A549 (cell line): ENCODE measurements around the gene GRIK4. TPM values are rescaled to one million over a fixed set of nuclear protein-coding genes. Genes with fewer than 3 reads are reported as not detected.

Source experiments
- ATAC-seq, 2 experiments: fragments of 200-7000 bp in 1 of 2; fragments of >200 bp in 1 of 2; cut with Nextera tagmentation in 1 of 2; cut with Tn5 transposase in 1 of 2; 3 replicates each; pipeline versions ENCODE4 v1.8.0 to v1.9.1; 2018 to 2020; ENCODE audit warnings: mild to moderate bottlenecking in 1 of 2, moderate library complexity in 1 of 2
- CTCF ChIA-PET: fragments of 300-600 bp; sonication (Branson Sonifier 250); formaldehyde crosslinking; extraction: SDS; loops from one replicate; lab custom pipeline; 2021; ENCODE audit warnings: antibody characterized with exemption, inconsistent platforms; lab: Yijun Ruan, JAX
- POLR2A ChIA-PET: fragments of 350-600 bp; formaldehyde crosslinking; extraction: SDS; loops from one replicate; lab custom pipeline; 2021; ENCODE audit warnings: antibody characterized with exemption, inconsistent platforms; lab: Yijun Ruan, JAX
- DNase-seq, 2 experiments: peaks; one replicate each; pipeline versions ENCODE4 v3.0.0 to v3.0.0-alpha.2; 2011 to 2016; ENCODE audit warnings: low read depth in 1 of 2, low spot score in 1 of 2
- FAIRE-seq: peaks from 2 replicates; lab custom pipeline; 2011; peaks lifted over from hg19 to GRCh38; lab: Jason Lieb, UNC
- H3K27ac ChIP-seq, 2 experiments: fragments of >200 bp; sonication (Bioruptor Twin); formaldehyde crosslinking; 3 replicates each; pipeline ENCODE4 v1.5.1; 2016 to 2017
- H3K4me1 ChIP-seq: fragments of >200 bp; sonication (Bioruptor Twin); formaldehyde crosslinking; 3 replicates; pipeline ENCODE4 v1.6.1; 2016
- H3K4me2 ChIP-seq: fragments of >200 bp; sonication (Bioruptor Twin); formaldehyde crosslinking; 3 replicates; pipeline ENCODE4 v1.6.1; 2016
- H3K4me3 ChIP-seq: fragments of >200 bp; sonication (Bioruptor Twin); formaldehyde crosslinking; 3 replicates; pipeline ENCODE4 v1.5.1; 2016
- H3K9me3 ChIP-seq: fragments of >200 bp; sonication (Bioruptor Twin); formaldehyde crosslinking; 3 replicates; pipeline ENCODE4 v1.6.1; 2016
- BHLHE40 ChIP-seq: IDR thresholded peaks from 2 replicates; pipeline ENCODE4 v1.6.1; 2012; ENCODE audit warnings: low read depth, low read length, inconsistent platforms
- CBX2 ChIP-seq: fragments of 200-600 bp; sonication (generic); IDR thresholded peaks from 2 replicates; pipeline ENCODE4 v1.6.1; 2016; ENCODE audit warnings: low read depth, mild to moderate bottlenecking, borderline replicate concordance
- CBX8 ChIP-seq: fragments of 200-600 bp; sonication (generic); IDR thresholded peaks from 2 replicates; pipeline ENCODE4 v1.6.1; 2016
- CEBPB ChIP-seq, 2 experiments: fragments of >200 bp in 1 of 2; sonication (Bioruptor Twin) in 1 of 2; formaldehyde crosslinking in 1 of 2; IDR thresholded peaks; 2 replicates each; pipeline ENCODE4 v1.6.1; 2012 to 2016
- CHD2 ChIP-seq: fragments of 150-350 bp; IDR thresholded peaks from 2 replicates; pipeline ENCODE4 v1.6.1; 2014; ENCODE audit warnings: low read length; ENCODE audit not compliant: partially characterized antibody
- EHMT2 ChIP-seq: fragments of 200-600 bp; sonication (generic); IDR thresholded peaks from 2 replicates; pipeline ENCODE4 v1.6.1; 2016; ENCODE audit warnings: antibody characterized with exemption, low read depth, mild to moderate bottlenecking, moderate library complexity
- ESRRA ChIP-seq: fragments of 150-350 bp; IDR thresholded peaks from 2 replicates; pipeline ENCODE4 v1.6.1; 2014; ENCODE audit warnings: mild to moderate bottlenecking, low read length, borderline replicate concordance
- FOSB ChIP-seq: fragments of 250-450 bp; sonication (Bioruptor Pico); IDR thresholded peaks from 2 replicates; pipeline ENCODE4 v1.5.0; 2020; ENCODE audit warnings: mild to moderate bottlenecking, moderate library complexity
- FOSL2 ChIP-seq, 2 experiments: fragments of 450-650 bp in 1 of 2; fragments of >200 bp in 1 of 2; sonication (Bioruptor Twin) in 1 of 2; formaldehyde crosslinking; IDR thresholded peaks; 2 replicates each; pipeline versions ENCODE4 v1.5.0 to v1.6.1; 2016 to 2020; ENCODE audit warnings: mild to moderate bottlenecking in 1 of 2, moderate library complexity in 1 of 2
- GATA3 ChIP-seq: IDR thresholded peaks from 2 replicates; pipeline ENCODE4 v1.6.1; 2012; ENCODE audit warnings: borderline replicate concordance
- JUN ChIP-seq, 2 experiments: fragments of >200 bp; sonication (Bioruptor Twin); formaldehyde crosslinking; IDR thresholded peaks; 2 replicates in 1 of 2; 3 replicates in 1 of 2; pipeline ENCODE4 v1.6.1; 2016 to 2017
- KDM1A ChIP-seq: fragments of 200-600 bp; sonication (generic); IDR thresholded peaks from 2 replicates; pipeline ENCODE4 v1.6.1; 2016; ENCODE audit warnings: low read depth, mild to moderate bottlenecking
- NR3C1 ChIP-seq: fragments of >200 bp; sonication (Bioruptor Twin); formaldehyde crosslinking; IDR thresholded peaks from 3 replicates; pipeline ENCODE4 v1.6.1; 2017
- RAD21 ChIP-seq, 2 experiments: fragments of >200 bp in 1 of 2; sonication (Bioruptor Twin) in 1 of 2; formaldehyde crosslinking in 1 of 2; IDR thresholded peaks in 1 of 2; conservative IDR thresholded peaks in 1 of 2; 2 replicates in 1 of 2; 3 replicates in 1 of 2; pipeline ENCODE4 v1.6.1; 2012 to 2018; ENCODE audit warnings: inconsistent platforms in 1 of 2
- RCOR1 ChIP-seq: fragments of 150-350 bp; IDR thresholded peaks from 2 replicates; pipeline ENCODE4 v1.6.1; 2014; ENCODE audit warnings: antibody characterized with exemption, low read length, low read depth
- RFX5 ChIP-seq: fragments of 450-650 bp; IDR thresholded peaks from 2 replicates; pipeline ENCODE4 v1.7.1; 2014; ENCODE audit warnings: antibody characterized with exemption, mild to moderate bottlenecking, moderate library complexity
- RNF2 ChIP-seq: fragments of 200-600 bp; sonication (generic); IDR thresholded peaks from 2 replicates; pipeline ENCODE4 v1.6.1; 2016; ENCODE audit warnings: low read depth, mild to moderate bottlenecking, antibody characterized with exemption, moderate library complexity, borderline replicate concordance
- SMC3 ChIP-seq: fragments of >200 bp; sonication (Bioruptor Twin); formaldehyde crosslinking; IDR thresholded peaks from 3 replicates; pipeline ENCODE4 v1.6.1; 2018; ENCODE audit warnings: inconsistent platforms
- TP53 ChIP-seq: fragments of 250-450 bp; sonication (Bioruptor Pico); IDR thresholded peaks from 2 replicates; pipeline ENCODE4 v1.5.0; 2021; ENCODE audit warnings: mild to moderate bottlenecking, moderate library complexity
- ZFP36 ChIP-seq: fragments of 450-650 bp; IDR thresholded peaks from 2 replicates; pipeline ENCODE4 v1.6.1; 2014; ENCODE audit warnings: borderline replicate concordance; ENCODE audit not compliant: partially characterized antibody
- ZNF302 ChIP-seq: fragments of 250-450 bp; sonication (Bioruptor Pico); IDR thresholded peaks from 2 replicates; pipeline ENCODE4 v1.9.0; 2021; ENCODE audit warnings: inconsistent platforms, mild to moderate bottlenecking, moderate library complexity
- ZSCAN20 ChIP-seq: fragments of 250-450 bp; sonication (Bioruptor Pico); IDR thresholded peaks from 2 replicates; pipeline ENCODE4 v1.8.0; 2022; ENCODE audit warnings: mild to moderate bottlenecking, moderate library complexity
- WGBS: methylation state at CpG from one replicate; pipeline ENCODE4 v1.1.6; 2017; ENCODE audit errors: missing lambda C conversion rate; 5-methylcytosine and 5-hydroxymethylcytosine counted together
- polyA plus RNA-seq, 4 experiments: library from polyadenylated mRNA; depleted of rRNA in 3 of 4; stranded (reverse); fragments of >200 nt; fragmentation: RNase III in 1 of 4; extraction: RNeasy Plus Mini Kit Qiagen cat#74134 plus additional on column Dnase treatment in 1 of 4; gene quantifications; 2 replicates in 3 of 4; 3 replicates in 1 of 4; pipeline ENCODE4 v1.2.3, GENCODE V29; 2011 to 2017
- TF ChIP-seq, protein P1 (sequence below): IDR thresholded peaks from 2 replicates; pipeline ENCODE4 v1.6.1; 2012
- TF ChIP-seq, protein P2 (sequence below): IDR thresholded peaks from 2 replicates; pipeline ENCODE4 v1.6.1; 2012; ENCODE audit warnings: low read depth, borderline replicate concordance
- TF ChIP-seq, protein P3 (sequence below): fragments of 450-650 bp; IDR thresholded peaks from 2 replicates; pipeline ENCODE4 v1.6.1; 2014; ENCODE audit warnings: antibody characterized with exemption
- TF ChIP-seq, protein P4 (sequence below): fragments of 200-600 bp; sonication (generic); IDR thresholded peaks from 2 replicates; pipeline ENCODE4 v1.6.1; 2016; ENCODE audit warnings: antibody characterized with exemption, mild to moderate bottlenecking, moderate library complexity

GRIK4 gene
- polyA plus RNA-seq, 2 of the 4 experiments (the other 2 are of a cell fraction): 0.01 TPM; not detected in 1

DNA sequence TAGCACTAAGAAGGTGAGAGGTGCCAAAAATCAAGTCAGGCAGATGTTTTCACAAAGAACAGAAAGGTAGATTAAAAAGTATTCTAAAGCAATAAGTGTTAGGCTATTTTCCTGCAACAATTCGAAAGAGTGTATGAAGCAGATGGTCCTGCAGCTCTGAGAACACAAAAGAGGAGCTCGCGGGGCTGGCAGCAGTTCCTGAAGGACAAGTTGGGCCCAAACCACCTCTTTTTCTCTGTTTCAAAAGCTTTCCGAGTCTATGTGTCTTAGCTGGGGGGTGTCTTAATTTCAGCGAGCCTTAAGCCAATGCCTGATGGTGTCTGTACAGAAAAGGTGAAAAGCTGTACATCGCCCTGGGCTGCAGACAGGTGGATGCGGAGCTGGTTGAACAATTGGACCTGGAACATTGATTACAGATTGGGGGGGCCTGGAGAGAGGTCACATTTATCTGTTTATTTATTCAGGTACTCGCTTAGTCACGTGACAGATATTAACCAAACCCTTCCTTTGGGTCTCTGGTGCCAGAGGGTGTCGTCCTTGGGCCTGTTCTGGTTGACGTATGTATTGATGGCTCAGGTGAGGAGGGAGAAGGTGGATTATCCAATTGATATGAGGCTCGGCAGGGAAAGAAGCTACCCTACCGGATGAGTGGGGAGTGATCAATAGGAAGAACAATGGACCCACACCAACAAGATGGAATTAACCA is 24.7 kb downstream of the GRIK4 start (continued):
- TF ChIP-seq RNF2: no peak

DNA sequence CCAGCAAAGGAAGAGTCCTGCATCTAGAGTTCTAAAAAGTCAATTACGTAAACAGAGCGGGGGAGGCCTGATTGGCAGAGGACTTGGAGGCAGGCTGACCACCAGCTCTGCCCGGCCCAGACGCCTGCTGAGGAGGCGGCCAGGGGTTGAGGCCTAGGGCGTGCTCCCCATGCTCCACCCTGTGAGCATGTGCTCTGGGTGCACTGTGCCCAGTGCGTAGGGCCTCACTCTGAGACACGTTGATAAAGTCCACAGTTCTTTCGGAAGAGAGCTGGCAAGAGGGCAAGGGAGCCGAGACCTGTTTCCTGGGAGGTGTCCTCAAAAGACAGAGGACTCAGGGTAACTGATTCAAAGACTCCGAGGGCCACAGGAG is 25.2 kb downstream of the GRIK4 start:
- no peak for DNase-seq
- Histone ChIP-seq H3K4me3 (no peak overlapping the region), H3K4me1 (peaks cover 4% of the 10 kb centered on the region; the same call in 1 of the 3 replicates), H3K9me3 (peaks cover 4% of the 10 kb centered on the region), H3K4me2 (no peak overlapping the region), H3K27ac (no peak overlapping the region)
- POLR2A ChIA-PET: no interaction called here
- 78% methylated on average over 8 of the region's 11 CpGs for WGBS
- ATAC-seq: no peak
- TF ChIP-seq FOSB (CRISPR knock-in tag): no peak
- TF ChIP-seq NR3C1: no peak
- no peak for TF ChIP-seq CBX2
- TF ChIP-seq, protein P1, sequence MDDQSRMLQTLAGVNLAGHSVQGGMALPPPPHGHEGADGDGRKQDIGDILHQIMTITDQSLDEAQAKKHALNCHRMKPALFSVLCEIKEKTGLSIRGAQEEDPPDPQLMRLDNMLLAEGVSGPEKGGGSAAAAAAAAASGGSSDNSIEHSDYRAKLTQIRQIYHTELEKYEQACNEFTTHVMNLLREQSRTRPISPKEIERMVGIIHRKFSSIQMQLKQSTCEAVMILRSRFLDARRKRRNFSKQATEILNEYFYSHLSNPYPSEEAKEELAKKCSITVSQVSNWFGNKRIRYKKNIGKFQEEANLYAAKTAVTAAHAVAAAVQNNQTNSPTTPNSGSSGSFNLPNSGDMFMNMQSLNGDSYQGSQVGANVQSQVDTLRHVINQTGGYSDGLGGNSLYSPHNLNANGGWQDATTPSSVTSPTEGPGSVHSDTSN: no peak
- no peak for TF ChIP-seq BHLHE40
- TF ChIP-seq, protein P2, sequence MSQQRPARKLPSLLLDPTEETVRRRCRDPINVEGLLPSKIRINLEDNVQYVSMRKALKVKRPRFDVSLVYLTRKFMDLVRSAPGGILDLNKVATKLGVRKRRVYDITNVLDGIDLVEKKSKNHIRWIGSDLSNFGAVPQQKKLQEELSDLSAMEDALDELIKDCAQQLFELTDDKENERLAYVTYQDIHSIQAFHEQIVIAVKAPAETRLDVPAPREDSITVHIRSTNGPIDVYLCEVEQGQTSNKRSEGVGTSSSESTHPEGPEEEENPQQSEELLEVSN: no peak
- TF ChIP-seq ZSCAN20: no peak
- TF ChIP-seq ESRRA: no peak
- TF ChIP-seq GATA3: no peak
- FAIRE-seq: no peak
- CTCF ChIA-PET: no interaction called here

DNA sequence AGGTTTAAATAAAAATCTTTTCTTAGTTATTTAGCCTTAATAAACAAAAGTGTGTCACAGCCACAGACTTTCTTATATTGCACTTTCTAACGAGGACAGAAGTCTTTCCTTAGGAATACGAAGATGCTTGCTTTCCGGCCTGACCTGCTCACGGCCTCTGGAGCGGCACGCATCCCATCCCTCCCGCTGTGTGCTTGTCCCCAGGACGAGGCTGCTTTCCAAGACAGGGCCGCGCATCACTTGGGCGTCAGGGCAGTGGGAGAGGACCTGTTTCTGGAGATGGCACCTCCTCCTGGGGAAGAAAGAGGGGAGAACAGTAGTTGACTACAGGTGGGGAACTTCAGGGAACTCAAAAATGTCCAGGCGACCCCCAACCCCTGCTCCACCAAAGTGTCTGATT is 26.4 kb downstream of the GRIK4 start:
- H3K27ac ChIP-seq: no peak overlapping the region
- no peak for DNase-seq
- no peak for FAIRE-seq
- no peak for TF ChIP-seq ZNF302
- TF ChIP-seq RFX5: no peak
- TF ChIP-seq SMC3: no peak
- TF ChIP-seq CEBPB (IDR thresholded peaks at IDR 0.05): no peak
- TF ChIP-seq, protein P3, sequence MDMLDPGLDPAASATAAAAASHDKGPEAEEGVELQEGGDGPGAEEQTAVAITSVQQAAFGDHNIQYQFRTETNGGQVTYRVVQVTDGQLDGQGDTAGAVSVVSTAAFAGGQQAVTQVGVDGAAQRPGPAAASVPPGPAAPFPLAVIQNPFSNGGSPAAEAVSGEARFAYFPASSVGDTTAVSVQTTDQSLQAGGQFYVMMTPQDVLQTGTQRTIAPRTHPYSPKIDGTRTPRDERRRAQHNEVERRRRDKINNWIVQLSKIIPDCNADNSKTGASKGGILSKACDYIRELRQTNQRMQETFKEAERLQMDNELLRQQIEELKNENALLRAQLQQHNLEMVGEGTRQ: no peak
- TF ChIP-seq ZFP36: no peak
- TF ChIP-seq ESRRA: no peak
- TF ChIP-seq EHMT2: no peak
- no peak for TF ChIP-seq RCOR1
- TF ChIP-seq, protein P4, sequence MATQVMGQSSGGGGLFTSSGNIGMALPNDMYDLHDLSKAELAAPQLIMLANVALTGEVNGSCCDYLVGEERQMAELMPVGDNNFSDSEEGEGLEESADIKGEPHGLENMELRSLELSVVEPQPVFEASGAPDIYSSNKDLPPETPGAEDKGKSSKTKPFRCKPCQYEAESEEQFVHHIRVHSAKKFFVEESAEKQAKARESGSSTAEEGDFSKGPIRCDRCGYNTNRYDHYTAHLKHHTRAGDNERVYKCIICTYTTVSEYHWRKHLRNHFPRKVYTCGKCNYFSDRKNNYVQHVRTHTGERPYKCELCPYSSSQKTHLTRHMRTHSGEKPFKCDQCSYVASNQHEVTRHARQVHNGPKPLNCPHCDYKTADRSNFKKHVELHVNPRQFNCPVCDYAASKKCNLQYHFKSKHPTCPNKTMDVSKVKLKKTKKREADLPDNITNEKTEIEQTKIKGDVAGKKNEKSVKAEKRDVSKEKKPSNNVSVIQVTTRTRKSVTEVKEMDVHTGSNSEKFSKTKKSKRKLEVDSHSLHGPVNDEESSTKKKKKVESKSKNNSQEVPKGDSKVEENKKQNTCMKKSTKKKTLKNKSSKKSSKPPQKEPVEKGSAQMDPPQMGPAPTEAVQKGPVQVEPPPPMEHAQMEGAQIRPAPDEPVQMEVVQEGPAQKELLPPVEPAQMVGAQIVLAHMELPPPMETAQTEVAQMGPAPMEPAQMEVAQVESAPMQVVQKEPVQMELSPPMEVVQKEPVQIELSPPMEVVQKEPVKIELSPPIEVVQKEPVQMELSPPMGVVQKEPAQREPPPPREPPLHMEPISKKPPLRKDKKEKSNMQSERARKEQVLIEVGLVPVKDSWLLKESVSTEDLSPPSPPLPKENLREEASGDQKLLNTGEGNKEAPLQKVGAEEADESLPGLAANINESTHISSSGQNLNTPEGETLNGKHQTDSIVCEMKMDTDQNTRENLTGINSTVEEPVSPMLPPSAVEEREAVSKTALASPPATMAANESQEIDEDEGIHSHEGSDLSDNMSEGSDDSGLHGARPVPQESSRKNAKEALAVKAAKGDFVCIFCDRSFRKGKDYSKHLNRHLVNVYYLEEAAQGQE: no peak
- TF ChIP-seq CHD2: no peak
- TF ChIP-seq RAD21 (conservative IDR thresholded peaks at IDR 0.05 in 1 of 2, IDR thresholded peaks at IDR 0.05 in 1 of 2): no peak
- no peak for TF ChIP-seq KDM1A
- no peak for TF ChIP-seq CBX8
- no peak for TF ChIP-seq JUN (IDR thresholded peaks at IDR 0.05)
- no peak for TF ChIP-seq TP53 (CRISPR knock-in tag)
- TF ChIP-seq FOSL2 (IDR thresholded peaks at IDR 0.05): no peak
- TF ChIP-seq FOSL2 (CRISPR knock-in tag; IDR thresholded peaks at IDR 0.05): no peak
- TF ChIP-seq, all 56 proteins: peak for 0
- Histone ChIP-seq H3K4me3 (no peak overlapping the region), H3K4me1 (no peaks in the 10 kb centered on the region; the same call in 2 of the 3 replicates), H3K9me3 (peaks cover 7% of the 10 kb centered on the region), H3K4me2 (no peak overlapping the region)
- no peak for ATAC-seq
- WGBS: 75% methylated on average over 12 of the region's 12 CpGs
- POLR2A ChIA-PET: no interaction called here
- CTCF ChIA-PET: no interaction called here
